NB4 (cell line): ENCODE results near the gene OCLN.

Experiments
- CTCF ChIP-seq: IDR thresholded peaks from one replicate; pipeline ENCODE4 v1.5.1; 2012; ENCODE audit warnings: low read depth, low read length
- MYC ChIP-seq: IDR thresholded peaks from 2 replicates; pipeline ENCODE4 v1.6.1; 2011; ENCODE audit warnings: low read depth, low read length
- POLR2A ChIP-seq: IDR thresholded peaks from 2 replicates; pipeline ENCODE4 v1.6.1; 2011; ENCODE audit warnings: mild to moderate bottlenecking; ENCODE audit not compliant: insufficient read length; ENCODE audit errors: extremely low read depth

GRCh38 chr5:69451941-69452647 lies 40.5 kb upstream of the OCLN start:
- TF ChIP-seq CTCF, result no peak
- TF ChIP-seq POLR2A, result no peak
- TF ChIP-seq MYC, result no peak
